A673 (cell line): ENCODE results near the gene ITPRID2.

Source experiments
- EZH2 ChIP-seq: fragments of 200-600 bp; sonication (generic); IDR thresholded peaks from 2 replicates; pipeline ENCODE4 v1.6.1; 2017; ENCODE audit warnings: borderline replicate concordance, low read depth, mild to moderate bottlenecking, mixed read lengths, antibody characterized with exemption, low read length; ENCODE audit not compliant: poor library complexity, severe bottlenecking
- TF ChIP-seq, protein P1 (sequence below): fragments of 300-800, 200-600 bp; sonication (generic); conservative IDR thresholded peaks from 2 replicates; pipeline ENCODE4 v1.5.1; 2017; ENCODE audit warnings: low read depth, mild to moderate bottlenecking, antibody characterized with exemption, low read length, moderate library complexity, mixed read lengths

DNA sequence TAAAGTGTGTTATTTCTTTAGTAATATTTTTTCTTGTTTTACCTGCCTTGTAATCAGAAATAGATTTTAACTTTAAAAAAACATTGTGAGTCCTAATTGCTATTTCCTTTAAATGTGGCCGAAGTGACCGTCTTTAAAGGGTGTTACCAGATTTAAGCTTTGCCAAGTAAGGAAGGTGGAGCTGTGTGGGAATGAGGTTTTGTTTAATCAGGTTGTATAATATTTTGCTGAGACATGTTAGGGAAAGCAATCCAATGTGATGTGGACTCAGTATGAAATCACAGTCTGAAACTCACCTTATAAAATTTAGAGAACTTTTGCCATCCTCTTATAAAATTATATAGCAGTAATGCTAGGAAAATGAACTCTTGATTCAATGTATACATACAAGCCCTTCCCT, 32.9 kb upstream of the ITPRID2 start:
- TF ChIP-seq, protein P1, sequence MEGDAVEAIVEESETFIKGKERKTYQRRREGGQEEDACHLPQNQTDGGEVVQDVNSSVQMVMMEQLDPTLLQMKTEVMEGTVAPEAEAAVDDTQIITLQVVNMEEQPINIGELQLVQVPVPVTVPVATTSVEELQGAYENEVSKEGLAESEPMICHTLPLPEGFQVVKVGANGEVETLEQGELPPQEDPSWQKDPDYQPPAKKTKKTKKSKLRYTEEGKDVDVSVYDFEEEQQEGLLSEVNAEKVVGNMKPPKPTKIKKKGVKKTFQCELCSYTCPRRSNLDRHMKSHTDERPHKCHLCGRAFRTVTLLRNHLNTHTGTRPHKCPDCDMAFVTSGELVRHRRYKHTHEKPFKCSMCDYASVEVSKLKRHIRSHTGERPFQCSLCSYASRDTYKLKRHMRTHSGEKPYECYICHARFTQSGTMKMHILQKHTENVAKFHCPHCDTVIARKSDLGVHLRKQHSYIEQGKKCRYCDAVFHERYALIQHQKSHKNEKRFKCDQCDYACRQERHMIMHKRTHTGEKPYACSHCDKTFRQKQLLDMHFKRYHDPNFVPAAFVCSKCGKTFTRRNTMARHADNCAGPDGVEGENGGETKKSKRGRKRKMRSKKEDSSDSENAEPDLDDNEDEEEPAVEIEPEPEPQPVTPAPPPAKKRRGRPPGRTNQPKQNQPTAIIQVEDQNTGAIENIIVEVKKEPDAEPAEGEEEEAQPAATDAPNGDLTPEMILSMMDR: no peak
- no peak for TF ChIP-seq EZH2
